Brain microvascular endothelial cell (primary cell): Measurements from ENCODE around the gene FRMPD4.

Experiments used
- DNase-seq: peaks from one replicate; pipeline ENCODE4 v3.0.0-alpha.2; 2020
- H3K27ac ChIP-seq: fragments of 250-450 bp; sonication (Bioruptor Pico); 2 replicates; pipeline ENCODE4 v1.5.1; 2020; ENCODE audit warnings: mild to moderate bottlenecking, moderate library complexity
- H3K27me3 ChIP-seq: fragments of 250-450 bp; sonication (Bioruptor Pico); replicated peaks from 2 replicates; pipeline ENCODE4 v1.5.1; 2020; ENCODE audit warnings: mild to moderate bottlenecking
- H3K36me3 ChIP-seq: fragments of 250-450 bp; sonication (Bioruptor Pico); replicated peaks from 2 replicates; pipeline ENCODE4 v1.5.1; 2020; ENCODE audit warnings: mild to moderate bottlenecking
- H3K4me3 ChIP-seq: 2 replicates; pipeline ENCODE4 v1.5.1; 2011; ENCODE audit warnings: low read depth, mild to moderate bottlenecking, control low read depth, low read length, moderate library complexity
- in situ Hi-C: cut with HindIII; loops from 2 replicates; pipeline ENCODE4 v1.10.0; 2017; ENCODE audit warnings: low sequenced_read_pairs, low pct_ligation_motif_present
- TF ChIP-seq, protein P1 (sequence below): IDR thresholded peaks from 2 replicates; pipeline ENCODE4 v1.5.1; 2011; ENCODE audit warnings: low read depth, mild to moderate bottlenecking, moderate library complexity, low read length, control low read depth, inconsistent platforms; ENCODE audit errors: missing control alignments

Gene FRMPD4

DNA sequence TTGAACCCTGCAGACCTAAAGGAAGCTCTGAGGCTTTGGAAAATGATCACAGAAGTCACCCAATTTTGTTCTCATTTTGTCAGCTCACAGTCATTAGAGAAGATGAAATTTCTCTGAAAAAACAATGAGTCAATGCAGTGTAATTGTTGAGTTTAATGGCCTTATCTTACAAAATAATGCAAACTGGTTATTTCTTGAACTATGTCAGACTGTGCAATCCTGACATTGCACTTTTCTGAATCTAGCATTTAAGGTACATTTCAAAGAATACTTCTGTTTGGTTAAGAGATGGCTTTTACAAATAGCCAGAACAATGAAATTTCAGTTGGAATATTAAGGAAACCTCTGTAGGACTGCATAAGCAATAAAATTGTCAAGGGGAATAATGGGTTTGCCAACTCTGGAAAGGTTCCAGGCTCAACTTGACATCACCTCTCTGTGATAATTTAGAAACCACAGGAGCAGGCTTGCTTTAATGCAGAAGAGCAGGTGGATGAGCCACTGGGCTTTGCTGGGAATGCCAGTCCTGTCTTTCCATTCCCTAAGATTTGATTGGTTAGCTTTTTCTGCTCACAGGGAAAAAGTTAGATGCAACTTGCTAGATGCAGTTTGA is 222.8 kb downstream of the FRMPD4 start:
- Histone ChIP-seq H3K36me3 (no peaks in the 10 kb centered on the region), H3K27ac (peak overlapping the region; percentile 61), H3K4me3 (no peak overlapping the region), H3K27me3 (no peaks in the 10 kb centered on the region)
- DNase-seq = no peak
- in situ Hi-C loops = no loop called here
- TF ChIP-seq, protein P1, sequence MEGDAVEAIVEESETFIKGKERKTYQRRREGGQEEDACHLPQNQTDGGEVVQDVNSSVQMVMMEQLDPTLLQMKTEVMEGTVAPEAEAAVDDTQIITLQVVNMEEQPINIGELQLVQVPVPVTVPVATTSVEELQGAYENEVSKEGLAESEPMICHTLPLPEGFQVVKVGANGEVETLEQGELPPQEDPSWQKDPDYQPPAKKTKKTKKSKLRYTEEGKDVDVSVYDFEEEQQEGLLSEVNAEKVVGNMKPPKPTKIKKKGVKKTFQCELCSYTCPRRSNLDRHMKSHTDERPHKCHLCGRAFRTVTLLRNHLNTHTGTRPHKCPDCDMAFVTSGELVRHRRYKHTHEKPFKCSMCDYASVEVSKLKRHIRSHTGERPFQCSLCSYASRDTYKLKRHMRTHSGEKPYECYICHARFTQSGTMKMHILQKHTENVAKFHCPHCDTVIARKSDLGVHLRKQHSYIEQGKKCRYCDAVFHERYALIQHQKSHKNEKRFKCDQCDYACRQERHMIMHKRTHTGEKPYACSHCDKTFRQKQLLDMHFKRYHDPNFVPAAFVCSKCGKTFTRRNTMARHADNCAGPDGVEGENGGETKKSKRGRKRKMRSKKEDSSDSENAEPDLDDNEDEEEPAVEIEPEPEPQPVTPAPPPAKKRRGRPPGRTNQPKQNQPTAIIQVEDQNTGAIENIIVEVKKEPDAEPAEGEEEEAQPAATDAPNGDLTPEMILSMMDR = no peak

DNA sequence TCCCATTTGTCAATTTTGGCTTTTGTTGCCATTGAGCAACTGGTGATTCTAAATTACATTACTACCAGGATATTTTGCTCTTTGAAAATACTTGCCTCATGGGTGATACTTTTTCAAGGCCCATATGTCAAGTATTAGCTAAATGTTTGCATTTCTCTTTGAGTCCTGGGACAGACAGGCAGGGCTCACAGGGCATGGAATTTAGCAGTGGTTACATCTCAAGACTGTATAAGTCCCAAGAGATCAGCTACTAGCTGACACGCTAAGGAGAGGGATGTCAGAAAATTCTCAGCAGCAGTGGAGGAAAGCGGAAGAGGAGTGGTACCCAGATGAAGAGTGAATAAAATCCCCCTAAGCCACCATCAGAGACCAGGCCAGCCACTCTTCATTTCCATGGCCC is 224.9 kb downstream of the FRMPD4 start:
- no peaks in the 10 kb centered on the region for H3K27me3 ChIP-seq
- no peak overlapping the region for H3K27ac ChIP-seq
- DNase-seq = no peak
- H3K36me3 ChIP-seq = no peaks in the 10 kb centered on the region
- no peak overlapping the region for H3K4me3 ChIP-seq
- in situ Hi-C loops = no loop called here
- TF ChIP-seq, protein P1 = no peak

DNA sequence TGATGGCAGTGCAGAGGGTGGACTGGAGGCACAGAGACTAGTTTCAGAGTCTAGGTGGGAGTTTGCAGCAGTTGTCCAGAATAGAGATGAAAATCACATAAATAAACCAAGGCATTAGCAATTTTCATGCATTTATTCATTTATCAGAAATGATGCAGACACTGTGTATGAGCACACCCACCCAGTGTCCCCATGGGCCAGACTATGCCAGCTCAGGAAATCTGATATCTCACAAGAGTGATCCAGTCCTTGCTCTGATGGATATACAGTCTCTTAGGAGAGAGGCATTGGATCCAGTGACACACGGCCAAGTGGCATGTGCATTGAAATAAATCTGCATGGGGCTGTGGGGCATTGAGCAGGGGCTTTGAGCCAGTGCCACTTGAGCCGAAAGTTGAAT is 228.2 kb downstream of the FRMPD4 start:
- Histone ChIP-seq H3K36me3 (no peaks in the 10 kb centered on the region), H3K4me3 (no peak overlapping the region), H3K27ac (no peak overlapping the region), H3K27me3 (no peaks in the 10 kb centered on the region)
- DNase-seq = no peak
- TF ChIP-seq, protein P1 = no peak
- in situ Hi-C loops = no loop called here

DNA sequence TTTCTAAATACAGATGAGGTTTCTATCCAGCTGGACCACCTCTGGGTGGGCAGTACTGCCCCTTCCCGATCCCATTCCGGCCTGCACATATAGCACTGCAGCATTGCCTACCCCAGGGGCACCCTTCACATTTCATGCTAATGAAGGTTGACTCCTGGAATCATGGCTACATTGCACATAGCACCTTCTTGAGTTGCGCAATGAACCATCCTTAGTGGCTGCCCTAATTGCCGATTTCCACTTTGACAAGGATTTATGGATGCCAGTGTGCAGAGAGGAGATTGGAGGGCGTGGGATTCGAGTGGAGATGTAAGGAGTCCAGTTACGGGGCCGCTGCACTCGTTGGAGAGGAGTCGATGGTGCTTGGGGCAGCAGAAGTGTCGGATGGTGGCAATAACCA is 229.0 kb downstream of the FRMPD4 start:
- no peak overlapping the region for H3K27ac ChIP-seq
- in situ Hi-C loops = no loop called here
- TF ChIP-seq, protein P1 = no peak

DNA sequence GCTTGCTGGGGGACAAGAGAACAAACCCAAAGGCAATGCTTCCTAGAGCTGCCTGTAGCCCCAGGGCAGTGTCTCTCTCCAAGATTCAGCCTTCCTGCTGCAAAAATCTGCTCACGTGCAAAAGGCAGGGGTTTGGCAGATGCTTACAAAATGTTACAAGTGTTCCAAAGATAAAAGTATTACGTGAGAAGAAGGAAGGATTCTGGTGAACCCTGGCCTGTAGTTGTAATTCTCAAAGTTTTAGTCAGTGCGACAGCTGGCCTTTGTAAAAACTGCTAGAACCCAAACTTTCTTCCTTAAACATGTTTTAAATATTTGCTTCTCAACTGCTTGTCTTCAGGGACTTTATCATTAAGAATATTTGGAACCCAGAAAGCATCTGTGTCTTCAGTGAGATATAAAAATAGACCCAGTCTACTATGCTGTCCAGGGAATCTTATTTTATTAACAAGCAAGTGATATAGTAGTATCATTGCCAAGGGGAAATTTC is 232.3 kb downstream of the FRMPD4 start:
- TF ChIP-seq, protein P1 = no peak
- in situ Hi-C loops = no loop called here
- H3K27me3 ChIP-seq = no peaks in the 10 kb centered on the region
- no peaks in the 10 kb centered on the region for H3K36me3 ChIP-seq
- no peak overlapping the region for H3K4me3 ChIP-seq
- H3K27ac ChIP-seq = no peak overlapping the region
- peak; percentile 25 for DNase-seq

More for the DNA sequence above, 229.0 kb downstream of the FRMPD4 start:
- DNase-seq = no peak
- H3K36me3 ChIP-seq = no peaks in the 10 kb centered on the region
- H3K4me3 ChIP-seq = no peak overlapping the region
- H3K27me3 ChIP-seq = no peaks in the 10 kb centered on the region

DNA sequence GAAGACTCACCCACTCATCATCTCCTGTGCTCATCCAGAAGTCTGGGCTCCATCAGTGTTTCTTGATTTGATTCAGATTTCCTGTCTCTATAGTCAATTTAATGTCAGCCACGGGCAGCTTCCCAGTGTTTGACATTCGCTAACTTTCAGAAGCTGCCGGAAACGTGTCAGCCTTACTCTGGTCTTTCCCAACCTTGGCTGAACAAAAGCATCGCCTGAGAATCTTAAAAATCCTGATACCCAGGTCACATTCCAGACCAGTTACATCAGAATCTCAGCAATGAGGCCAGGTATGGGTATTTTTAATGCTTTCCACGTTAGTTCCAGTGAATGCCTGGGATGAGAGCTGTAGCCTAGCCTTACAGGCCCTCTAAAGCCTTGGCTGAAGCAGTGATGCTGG is 233.8 kb downstream of the FRMPD4 start:
- Histone ChIP-seq H3K4me3 (no peak overlapping the region), H3K27ac (no peak overlapping the region), H3K36me3 (no peaks in the 10 kb centered on the region), H3K27me3 (no peaks in the 10 kb centered on the region)
- DNase-seq = no peak
- in situ Hi-C loops = no loop called here
- TF ChIP-seq, protein P1 = no peak
